K562 (cell line): ENCODE measurements around the gene TRPM4.

Experiments
- CREM ChIP-seq: IDR thresholded peaks from 2 replicates; pipeline ENCODE4 v1.6.1; 2014; ENCODE audit warnings: antibody characterized with exemption, low read depth
- NFYB ChIP-seq: IDR thresholded peaks from 2 replicates; pipeline ENCODE4 v1.6.1; 2011; ENCODE audit warnings: mild to moderate bottlenecking, moderate library complexity; ENCODE audit not compliant: insufficient read length; ENCODE audit errors: extremely low read depth
- RFX5 ChIP-seq: IDR thresholded peaks from 2 replicates; pipeline ENCODE4 v1.6.1; 2011; ENCODE audit warnings: low read depth, mild to moderate bottlenecking, improper control_type of control experiment, low read length

GRCh38 chr19:49243726-49244125 is 86.1 kb downstream of the TRPM4 start:
- no peak for TF ChIP-seq CREM
- TF ChIP-seq NFYB, result no peak
- no peak for TF ChIP-seq RFX5
